DND-41 (cell line): ENCODE measurements around the gene DHRS7B.

Source experiments
- CTCF ChIP-seq: IDR thresholded peaks from 2 replicates; pipeline ENCODE4 v1.5.1; 2012; ENCODE audit warnings: borderline replicate concordance, low read length, moderate library complexity, mild to moderate bottlenecking; ENCODE audit not compliant: poor library complexity, severe bottlenecking; ENCODE audit errors: extremely low read depth
- EZH2 ChIP-seq: IDR thresholded peaks from 3 replicates; pipeline ENCODE4 v1.6.1; 2012; ENCODE audit warnings: borderline replicate concordance, low read depth, mild to moderate bottlenecking, moderate library complexity, low read length, inconsistent platforms; ENCODE audit not compliant: severe bottlenecking

- TF ChIP-seq CTCF (no peak), EZH2 (no peak)
These were observed 102.1 kb downstream of the DHRS7B start for GRCh38 chr17:21228845-21229244.
